ENCODE measurements around the gene EPHA2.

Gene EPHA2

DNA sequence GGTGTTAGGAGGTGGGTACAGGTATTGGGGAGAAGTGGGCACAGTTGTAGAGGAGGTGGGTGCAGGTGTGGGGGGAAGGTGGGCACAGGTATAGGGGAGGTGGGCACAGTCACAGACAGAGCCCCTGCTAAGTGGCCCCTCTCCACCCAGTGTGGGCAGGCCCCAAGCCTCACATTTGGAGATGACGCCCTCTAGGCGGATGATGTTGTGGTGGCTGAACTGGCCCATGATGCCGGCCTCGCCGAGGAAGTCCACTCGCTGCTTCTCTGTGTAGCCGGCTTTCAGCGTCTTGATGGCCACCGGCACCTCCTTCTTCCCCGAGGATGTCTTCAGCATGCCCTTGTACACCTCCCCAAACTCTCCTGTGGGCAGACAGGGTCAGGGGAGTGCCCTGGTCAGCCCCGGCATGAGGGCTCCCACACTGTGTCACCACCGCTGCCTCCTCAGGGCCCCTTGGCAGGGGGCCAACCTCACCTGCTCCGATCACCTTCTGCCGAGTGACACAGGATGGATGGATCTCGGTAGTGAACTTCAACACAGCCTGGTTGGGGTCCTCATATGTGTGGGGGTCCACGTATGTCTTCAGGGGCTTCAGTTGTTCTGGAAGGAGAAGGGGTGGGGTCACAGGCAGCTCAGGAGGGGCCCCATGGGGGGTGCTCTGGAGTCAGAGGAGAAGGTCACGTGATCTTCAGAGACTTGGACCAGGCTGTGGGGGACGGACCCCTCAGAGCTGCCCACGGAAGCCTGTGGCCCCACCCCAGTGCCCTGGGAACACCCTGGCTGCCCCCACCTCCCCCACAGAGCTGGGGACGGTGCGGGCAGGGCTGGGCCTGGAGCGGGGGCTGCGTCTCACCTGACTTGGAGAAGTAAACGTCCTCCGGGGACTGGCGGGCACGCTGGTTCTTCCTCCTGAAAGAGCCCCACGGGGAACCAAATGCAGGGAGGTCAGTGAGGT, 22.6 kb downstream of the EPHA2 start:
- no peak for DNase-seq

DNA sequence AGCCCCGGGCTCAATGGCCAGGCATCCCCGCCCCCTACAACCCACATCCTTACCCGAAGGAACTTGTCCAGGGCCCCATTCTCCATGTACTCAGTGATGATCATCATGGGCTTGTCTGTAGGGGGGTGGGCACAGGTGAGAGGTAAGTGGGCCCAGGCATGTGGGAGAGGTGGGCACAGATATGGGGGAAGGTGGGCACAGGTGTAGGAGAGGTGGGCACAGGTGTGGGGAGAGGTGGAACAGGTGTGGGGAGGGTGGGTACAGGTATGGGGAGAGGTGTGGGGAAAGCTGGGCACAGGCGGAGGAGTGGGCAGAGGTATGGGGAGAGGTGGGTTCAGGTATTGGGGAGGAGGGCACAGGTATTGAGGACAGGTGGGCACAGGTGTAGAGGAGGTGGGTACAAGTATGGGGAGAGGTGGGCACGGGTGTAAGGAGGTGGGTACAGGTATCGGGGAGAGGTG, 23.5 kb downstream of the EPHA2 start:
- no peak for DNase-seq

DNA sequence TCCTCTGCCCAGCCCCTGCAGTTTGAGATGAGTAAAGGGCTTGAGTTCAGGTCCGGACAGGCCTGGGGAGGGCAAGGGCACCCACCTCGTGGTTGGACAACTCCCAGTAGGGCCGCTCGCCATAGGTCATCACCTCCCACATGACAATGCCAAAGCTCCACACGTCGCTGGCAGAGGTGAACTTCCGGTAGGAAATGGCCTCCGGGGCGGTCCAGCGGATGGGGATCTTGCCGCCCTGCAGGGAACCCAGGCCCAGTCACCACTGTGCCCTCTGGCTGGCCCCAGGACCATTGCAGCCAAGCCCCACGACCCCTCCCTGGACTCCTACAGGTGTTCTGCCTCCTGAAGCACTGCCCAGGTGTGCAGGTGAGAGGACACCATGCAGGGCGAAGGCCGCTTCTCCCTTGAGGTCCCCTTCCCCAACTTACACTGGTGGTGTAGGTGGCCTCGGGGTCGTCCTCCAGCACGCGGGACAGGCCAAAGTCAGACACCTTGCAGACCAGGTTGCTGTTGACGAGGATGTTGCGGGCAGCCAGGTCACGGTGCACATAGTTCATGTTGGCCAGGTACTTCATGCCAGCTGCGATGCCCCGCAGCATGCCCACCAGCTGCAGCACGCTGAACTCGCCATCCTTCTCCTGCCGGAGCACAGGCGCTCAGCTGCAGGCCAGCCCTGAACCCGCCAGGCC, 24.1 kb downstream of the EPHA2 start:
- DNase-seq, result no peak

DNA sequence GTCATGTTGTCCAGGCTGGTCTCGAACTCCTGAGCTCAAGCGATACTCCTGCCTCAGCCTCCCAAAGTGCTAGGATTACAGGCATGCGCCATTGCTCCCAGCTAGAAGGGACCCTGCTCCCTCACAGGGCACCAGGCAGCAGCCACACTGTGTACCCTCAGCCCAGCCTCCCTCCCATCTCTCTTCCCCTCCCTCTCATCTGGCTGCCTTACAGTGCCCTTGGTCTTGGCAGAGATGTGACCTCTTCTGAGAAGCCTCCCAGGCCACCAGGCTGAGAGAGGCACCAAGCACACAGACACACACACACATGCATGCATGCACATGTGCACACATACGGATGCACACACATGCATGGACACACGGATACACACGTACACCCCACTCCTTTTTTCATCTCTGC, 25.0 kb downstream of the EPHA2 start:
- DNase-seq, result no peak

DNA sequence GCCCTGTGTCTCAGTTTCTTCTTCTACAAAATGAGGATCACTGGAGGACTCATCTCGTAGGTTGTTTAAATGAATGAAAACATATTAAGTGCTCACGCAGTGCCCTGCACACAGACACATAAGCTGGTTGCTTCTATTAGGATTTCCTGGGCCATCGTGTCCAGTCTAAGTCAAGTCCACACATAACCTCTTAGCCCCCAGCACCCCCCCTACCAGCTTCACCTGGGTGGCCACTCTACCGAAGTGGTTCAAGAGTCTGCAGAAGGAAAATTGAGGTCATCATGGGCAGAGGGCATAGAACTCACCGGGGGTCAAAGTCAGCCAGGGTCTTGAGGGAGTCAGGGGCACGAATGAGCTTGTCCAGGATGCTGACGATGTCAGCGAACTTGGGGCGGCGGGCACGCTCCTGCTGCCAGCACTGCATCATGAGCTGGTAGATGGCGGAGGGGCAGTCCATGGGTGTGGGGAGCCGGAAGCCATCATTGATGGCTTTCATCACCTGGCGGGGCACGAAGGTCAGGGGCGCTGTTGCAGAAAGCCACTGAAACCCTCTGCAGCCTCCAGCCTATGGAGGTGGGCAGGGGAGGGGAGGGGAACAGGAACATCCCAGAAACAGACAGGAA, 25.8 kb downstream of the EPHA2 start:
- DNase-seq, result no peak

DNA sequence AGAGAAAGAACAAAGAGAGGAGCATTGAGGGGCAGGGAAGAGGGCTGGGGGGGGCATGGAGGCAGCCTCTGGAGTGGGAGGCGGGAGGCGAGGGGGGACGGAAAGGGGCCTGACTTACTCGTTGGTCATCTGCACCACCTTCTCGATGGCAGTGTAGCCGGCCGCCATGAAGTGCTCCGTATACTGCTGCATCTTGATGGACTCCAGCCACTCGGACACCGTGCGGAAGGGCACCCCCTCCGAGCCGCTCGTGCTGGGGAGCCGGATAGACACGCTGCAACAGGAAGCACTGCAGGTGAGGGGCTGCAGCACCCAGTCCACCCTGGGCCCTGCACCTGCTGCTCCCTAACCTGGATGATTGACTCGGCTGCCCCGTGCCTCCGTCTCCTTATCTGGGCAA, 26.6 kb downstream of the EPHA2 start:
- DNase-seq, result no peak

DNA sequence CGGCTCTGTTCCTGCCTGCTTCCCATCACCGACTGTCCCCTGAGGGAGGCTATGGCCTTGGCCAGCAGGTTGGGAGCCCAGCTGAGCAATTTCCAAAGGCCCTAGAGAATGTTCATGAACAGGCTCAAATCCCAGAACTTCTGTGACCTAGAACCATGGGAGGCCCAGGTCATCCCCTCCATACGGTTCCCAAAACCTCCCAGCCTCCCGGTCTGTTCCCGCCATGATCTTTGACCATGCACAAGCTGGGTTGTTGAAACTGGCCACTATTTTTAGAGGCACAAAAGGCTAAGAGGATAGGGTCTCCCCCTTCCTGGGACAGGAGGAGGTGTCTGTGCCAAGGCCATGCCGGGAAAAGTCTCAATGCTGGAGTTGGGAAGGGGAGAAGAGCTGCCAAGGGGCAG, 27.5 kb downstream of the EPHA2 start:
- DNase-seq, result no peak

DNA sequence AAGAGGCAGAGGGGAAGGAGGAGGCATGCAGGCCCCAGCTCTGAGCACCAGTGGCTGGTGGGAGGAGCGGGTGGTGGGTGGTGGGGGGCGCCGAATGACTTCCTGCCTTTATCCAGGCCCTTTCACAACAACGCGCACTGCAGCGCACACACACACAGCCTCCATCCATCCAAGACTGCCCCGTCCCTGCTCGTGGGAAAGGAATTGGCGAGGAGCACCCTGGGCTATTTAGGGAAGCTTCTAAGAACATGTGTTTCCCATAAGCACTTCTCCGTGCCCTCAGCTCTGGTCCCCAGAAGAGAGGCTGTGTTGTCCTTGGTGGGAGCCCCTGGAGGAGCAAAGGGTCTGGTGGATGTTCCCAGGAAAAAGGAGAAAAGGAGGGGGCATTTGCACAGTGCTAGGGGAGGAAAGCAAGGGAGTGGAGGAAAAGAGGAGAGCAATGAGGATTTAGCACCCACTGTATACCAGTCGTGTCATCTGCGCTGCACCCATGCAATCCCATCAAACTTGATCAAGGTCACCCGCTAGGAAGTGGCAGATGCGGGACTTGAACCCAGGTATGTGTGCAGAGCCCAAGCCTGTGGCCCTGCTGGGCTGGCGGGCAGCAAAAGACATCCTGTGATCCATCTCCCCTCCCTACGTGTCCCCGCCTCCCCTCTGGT, 28.1 kb downstream of the EPHA2 start:
- DNase-seq, result no peak

DNA sequence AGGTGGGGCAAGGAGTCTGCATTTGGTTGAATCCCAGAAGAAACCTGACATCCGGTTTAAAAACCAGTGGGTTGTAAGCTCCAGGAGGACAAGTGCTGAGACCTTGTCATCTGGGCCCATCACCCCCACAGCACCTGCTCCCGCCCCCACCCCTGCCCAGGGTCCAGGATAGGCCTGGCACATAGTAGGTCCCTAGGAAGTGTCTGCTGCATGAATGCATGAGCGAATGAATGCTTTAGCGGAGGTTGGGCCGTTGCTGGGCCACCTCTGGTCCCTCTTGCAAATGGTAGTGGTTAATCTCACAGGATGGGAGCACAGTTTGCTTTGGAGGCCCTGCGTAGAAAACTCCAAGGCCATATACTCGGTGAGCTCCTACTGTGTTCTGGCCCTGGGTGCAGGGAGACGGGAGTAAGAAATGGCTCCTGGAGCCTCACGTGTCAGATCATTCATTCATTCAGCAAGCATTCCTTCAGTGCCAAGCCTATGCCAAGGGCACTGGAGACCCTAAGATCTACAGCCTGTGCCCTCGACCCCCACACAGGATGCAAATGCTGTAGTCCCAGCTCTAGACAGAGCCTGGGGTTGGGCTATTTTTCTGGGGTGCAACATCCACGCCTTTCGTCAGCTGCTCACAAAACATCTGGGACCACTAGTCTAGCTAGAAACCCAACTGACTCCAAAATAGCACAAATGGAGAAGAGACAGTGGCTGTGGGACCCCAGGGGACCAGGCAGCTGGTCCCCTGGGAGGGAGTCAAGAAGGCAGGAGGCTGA, 28.9 kb downstream of the EPHA2 start:
- DNase-seq, result no peak

DNA sequence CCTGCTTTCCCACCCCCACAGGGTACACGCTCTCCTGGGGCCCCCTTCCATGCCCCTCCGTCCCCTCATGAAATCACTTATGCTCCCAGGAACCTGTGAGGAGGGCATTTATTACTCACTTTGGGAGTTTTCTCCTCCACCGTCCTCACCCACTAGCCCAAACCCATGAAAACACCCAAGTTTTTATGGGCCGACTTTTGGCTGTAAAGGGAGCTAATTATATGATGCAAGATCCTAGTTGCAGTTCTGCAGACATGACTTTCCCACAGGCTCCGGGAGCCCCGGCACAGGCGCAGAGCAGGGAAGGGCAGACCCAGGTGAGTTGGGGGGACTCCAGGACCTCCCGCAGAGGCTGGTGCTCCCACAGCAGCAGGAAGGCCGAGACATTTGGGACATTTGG, 29.7 kb downstream of the EPHA2 start:
- DNase-seq, result no peak

DNA sequence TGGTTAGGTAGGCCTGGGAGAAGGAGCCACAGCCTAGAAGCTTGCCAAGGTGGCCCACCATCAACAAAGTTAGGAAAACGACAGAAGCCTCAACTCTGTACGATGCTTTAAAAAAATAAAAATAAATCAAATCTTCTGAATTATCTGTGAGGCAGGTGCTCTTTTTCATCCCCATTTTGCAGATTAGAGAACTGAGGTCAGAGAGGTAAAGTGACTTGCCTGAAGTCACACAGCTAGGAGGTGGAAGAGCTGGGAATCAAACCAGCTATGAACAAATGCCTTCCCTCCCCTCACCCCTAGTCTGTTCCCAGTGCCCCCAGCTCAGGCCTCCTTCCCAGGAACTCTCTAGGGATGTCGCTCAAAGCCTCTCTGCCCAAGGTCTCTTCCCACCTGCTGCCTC, 30.4 kb downstream of the EPHA2 start:
- DNase-seq, result no peak

DNA sequence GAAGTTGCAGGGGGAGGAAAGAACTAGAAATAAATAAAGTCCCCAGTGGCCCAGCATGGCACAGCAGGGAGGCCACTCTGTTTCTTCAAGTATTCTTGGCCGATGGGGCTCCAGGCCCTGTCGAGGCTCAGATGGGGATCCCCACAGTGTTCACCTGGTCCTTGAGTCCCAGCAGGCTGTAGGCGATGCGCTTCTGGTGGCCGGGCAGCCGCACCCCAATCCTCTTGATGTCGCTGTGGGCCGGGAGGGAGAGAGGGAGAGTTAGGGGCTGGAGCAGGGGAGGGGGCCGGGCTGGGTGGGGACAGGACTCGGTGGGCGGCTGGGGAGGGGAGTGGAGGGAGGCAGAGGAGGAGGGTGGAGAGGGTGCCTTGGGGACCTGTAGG, 30.8 kb downstream of the EPHA2 start:
- DNase-seq, result no peak

DNA sequence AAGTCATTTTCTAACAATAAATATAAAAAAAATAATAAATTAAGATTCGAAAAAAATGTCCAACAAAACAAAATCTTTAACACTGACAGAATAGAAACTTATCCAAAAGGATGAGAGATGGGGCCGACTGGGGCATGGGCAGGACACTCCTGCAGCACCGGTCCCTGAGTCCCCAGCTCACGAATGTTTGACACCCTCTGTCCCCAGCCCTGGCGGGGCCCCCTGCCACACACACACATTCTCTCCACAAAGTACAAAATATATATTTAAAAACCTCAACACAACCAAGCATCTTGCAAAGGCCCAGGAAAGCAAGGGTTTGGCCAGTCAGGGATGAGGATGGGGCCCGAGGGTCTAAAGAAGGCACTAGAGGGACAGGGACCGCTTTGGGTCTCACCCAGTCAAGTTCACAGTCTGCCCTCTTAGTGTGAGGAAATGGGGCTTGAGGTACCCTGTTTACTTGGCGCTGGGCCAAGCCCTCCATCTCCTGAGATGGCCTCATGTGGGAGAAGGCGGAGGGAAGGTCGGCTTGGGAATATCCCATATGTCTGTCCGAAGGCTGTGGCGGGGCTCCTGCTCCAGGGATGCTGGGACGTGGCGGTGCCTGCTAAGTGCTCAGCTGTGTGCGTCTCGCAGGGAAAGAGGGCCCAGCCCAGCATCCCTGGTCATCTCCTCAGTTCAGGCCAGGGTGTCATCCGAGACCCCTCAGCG, 31.3 kb downstream of the EPHA2 start:
- peak; percentile 36 for DNase-seq

DNA sequence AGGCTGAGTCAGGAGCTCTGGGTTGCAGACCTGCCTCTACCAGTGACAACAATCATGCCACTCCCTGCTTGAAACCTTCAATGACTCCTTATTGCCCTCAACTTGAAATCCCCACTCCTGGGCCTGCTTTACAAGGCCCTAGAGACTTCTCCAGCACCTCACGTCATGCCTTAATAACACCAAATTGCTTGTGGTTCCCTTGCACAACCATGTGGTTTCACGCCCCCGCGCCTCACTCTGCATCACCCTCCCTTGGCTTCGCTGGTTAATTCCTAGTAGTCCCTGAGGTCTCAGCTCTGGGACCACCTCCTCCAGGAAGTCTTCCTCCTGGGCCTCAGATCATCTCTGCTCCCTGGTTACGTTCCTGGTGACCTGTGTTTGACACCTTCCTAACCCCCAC, 33.0 kb downstream of the EPHA2 start:
- DNase-seq, result no peak

DNA sequence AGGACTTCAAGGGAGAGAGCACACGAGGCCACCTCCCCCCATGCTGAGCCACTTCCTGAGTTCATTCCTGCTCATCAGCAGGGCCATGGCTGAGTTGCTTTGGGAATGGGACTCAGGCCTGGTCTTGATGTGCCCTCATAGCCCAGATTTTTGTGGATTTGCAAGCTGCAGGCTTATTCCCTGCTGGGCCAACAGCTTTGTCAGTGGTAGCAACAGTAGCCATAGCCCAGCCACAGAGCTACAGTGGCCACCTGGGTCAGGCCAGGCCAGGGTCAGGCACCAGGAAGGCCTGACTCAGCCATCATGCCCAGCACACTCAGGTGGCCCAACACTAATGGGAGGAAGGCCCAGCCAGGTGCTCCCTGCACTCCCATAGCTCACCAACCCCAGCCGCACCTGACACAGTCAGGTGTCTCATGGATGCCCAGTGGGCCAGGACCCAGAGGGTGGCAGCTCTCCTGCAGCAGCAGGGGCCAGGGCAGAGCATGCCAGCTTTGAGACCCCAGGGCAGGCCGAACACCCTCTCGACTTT, 33.5 kb downstream of the EPHA2 start:
- DNase-seq, result peak; percentile 39

DNA sequence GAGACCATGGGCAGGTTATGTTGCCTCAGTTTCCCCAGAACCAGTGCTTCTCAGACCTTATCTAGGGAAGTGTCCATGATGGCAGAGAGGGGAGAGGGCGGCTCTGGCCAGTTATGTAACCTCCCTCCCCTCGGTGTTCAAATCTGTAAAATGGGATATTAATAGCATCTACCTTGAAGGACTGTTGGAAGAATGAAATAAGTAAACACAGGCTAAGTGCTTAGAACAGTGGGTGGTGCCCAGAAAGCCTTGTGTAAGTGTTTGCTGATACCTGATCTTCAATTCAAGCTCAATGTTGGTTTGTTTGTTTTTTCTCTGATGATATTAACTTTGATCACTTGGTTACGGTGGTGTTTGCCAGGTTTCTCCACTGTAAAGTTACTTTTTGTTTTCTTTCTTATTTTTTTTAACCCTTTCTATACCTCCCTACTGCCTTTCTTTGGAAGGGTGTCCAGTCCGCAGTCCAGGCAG, 34.9 kb downstream of the EPHA2 start:
- DNase-seq, result peak; percentile 87

DNA sequence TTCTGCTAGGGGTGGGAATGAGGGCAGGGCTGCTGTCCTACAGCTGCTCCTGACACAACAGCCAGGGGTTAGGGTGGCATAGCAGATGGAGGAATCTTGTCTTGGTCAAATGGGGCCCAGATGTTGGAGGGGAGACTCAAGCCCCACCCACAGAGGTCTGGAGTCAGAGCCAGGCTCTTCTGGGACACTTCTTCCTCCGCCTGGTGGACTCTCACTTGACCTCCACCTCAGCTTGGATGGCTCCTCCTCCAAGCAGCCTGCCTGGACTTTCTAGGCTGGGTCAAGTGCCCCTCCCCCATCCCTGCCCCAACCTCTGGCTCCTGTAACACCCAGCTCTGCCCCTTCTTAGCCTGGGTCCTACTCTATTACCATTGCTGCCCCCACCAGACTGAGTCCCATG, 35.5 kb downstream of the EPHA2 start:
- peak; percentile 14 for DNase-seq

DNA sequence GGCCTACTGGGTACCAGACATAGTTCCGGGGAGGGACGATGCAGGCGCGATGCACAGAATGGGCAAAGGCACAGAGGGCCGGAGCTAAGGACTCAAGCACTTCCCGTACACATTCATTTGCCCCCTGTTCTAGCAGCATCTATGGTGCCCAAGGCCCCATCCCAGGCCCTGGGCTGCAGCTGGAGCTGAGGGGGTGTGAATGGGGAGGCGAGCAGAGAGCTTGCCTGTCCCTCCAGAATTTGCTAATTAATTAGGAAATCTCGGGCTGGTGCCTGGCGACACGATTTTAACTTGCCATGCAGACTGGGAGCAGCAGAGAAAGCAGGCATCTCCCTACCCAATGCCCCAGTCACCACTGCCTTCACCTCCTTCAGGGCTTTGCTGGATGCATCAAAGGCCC, 35.9 kb downstream of the EPHA2 start:
- no peak for DNase-seq

DNA sequence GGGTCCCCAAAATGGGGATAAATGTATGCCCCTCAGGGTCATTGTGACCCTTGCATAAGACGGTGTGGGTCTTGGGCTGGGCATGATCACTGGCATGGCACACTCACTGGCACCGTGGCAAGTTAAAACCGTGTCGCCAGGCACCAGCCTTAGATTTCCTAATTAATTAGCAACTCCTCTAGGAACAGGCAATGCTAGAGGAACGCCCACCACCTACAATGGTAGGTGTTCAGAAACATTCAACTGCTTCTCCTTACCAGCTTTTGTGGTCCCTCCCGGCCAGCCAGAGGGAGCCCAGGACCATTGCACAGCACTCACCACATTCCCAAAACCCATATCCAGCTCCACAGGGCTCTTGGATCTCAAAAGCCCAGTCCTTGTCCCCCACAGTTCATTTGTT, 36.4 kb downstream of the EPHA2 start:
- no peak for DNase-seq

DNA sequence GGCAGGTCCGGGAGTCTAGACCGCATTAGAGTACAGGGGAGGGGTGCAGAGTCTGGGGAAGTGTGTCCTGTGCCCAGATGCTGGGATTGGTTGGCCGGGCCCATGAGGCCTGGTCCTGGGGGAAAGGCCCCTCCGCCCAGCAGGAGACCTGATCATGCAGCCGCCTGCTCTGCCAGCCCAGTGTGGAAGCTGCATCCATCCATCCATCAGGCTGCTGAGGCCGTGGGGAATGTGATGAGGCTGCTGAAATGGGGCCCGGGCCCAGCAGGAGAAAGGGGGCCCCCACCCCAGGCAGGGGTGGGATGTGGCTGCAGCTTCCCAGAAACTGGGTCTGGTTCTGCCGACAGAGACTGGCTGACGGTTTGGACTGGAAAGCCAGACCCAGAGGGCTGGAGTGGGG, 37.2 kb downstream of the EPHA2 start:
- DNase-seq, result no peak

DNA sequence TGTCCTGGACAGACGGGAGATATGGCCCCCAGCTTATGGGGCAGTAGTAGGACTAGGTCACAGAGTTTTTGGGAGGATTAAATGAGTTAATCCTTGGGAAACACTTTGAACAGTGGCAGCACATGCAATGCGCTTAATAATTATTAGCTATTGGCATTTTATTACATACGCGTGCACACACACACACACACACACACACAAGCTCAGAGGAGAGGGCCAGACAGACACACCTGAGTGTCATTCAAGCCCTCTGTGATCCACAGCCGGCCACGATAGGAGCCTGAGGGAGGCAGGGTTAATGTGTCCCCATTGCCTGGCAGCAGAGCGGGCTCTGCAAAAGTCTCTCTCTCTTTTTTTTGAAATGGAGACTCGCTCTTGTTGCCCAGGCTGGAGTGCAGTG, 37.9 kb downstream of the EPHA2 start:
- DNase-seq, result no peak
